Left cardiac atrium (tissue), 4 donors: ENCODE results near the gene BRF1. TPM values are rescaled to one million over a fixed set of nuclear protein-coding genes. Genes with fewer than 3 reads are reported as not detected.
"Not testable (repeated sequence)": the region's sequence is repeated elsewhere in the genome, so short reads cannot be mapped to it uniquely, and the experiment has no call there.

Experiments
- ATAC-seq, 2 donors: fragments of 200-7000 bp; cut with Tn5 transposase; one replicate each; pipeline ENCODE4 v1.9.1; 2020; ENCODE audit warnings: mild to moderate bottlenecking in 2 of 2, moderate library complexity in 2 of 2
- DNase-seq: peaks from one replicate; pipeline ENCODE4 v3.0.0-alpha.2; 2020
- intact Hi-C, 2 donors: fragments of 100-400 bp; cut with DNase I; formaldehyde crosslinking; loops; one replicate each; pipeline versions ENCODE4 v1.14.1 to v1.15.1; 2022 to 2023
- total RNA-seq, 2 donors: library from RNA; stranded (reverse); fragmentation: NEBNext Ultra II Directional; extraction: Animal tissue kit (Norgen Biotek cat#: 25700); gene quantifications; one replicate each; pipeline ENCODE4 v1.2.1, GENCODE V29; 2021
- donor health status: DM: no; HTN: yes; CAD: no.
- donor health status: DM: no; HTN: yes; CAD: no; lungs with severe emphysema.
- donor health status: DM: yes; HTN: yes; CAD: no.
- donor health status: Dilated cardiomyopathy.

The BRF1 gene
- total RNA-seq, 2 donors from 2014 or later = 18.8 to 20.0 TPM

DNA sequence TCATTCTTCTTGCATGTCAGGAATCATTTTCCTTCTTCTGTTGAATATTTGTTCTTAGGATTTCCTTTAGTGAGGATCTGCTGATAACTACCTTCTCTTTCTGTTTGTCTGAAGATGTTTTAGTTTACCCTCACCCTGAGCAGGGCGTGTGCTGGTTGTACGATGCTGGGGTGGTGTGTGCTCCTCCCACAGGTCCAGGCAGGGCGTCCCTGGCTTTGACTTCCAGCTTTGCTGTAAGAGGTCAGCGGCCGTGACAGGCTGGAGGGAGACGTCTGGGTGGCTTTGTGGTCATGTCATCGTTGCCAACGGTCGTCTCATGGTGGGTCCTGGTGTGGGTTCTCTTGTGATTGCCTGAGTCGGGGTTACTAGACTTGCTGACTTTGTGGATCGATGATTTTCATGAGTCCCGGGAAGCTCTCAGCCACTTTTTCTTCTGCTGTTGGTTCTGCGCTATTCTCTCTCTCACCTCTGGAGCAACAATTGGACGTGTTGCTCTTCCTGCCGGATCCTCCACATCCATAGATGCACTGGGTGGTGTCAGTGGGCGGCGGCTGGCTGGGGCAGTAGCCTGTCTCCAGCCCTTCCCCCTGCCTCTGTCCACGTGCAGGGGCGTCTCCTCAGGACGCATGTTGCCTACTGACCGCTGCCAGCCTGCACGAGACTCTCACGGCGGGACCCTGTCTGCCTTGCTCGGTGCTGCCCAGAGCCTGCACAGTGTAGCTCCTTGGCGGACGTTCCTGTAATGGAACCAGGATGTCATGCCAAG is 22.2 kb upstream of the BRF1 start:
- intact Hi-C loops = no loop called here
- peak; percentile 14 to 24 for ATAC-seq

GRCh38 chr14:105317546-105317945 is 16.7 kb upstream of the BRF1 start:
- intact Hi-C loops = no loop called here
- ATAC-seq = peak in 1 of 2 donors; percentile 11

More for the DNA sequence above, 22.2 kb upstream of the BRF1 start:
- DNase-seq = no peak

GRCh38 chr14:105316968-105317510 is 16.2 kb upstream of the BRF1 start:
- intact Hi-C loops = no loop called here
- no peak for DNase-seq
- ATAC-seq = no peak

More at GRCh38 chr14:105317546-105317945, 16.7 kb upstream of the BRF1 start:
- DNase-seq = no peak

- ATAC-seq (no peak), DNase-seq (no peak)
- intact Hi-C loops = no loop called here
Measured at GRCh38 chr14:105316577-105316941, 15.8 kb upstream of the BRF1 start.

DNA sequence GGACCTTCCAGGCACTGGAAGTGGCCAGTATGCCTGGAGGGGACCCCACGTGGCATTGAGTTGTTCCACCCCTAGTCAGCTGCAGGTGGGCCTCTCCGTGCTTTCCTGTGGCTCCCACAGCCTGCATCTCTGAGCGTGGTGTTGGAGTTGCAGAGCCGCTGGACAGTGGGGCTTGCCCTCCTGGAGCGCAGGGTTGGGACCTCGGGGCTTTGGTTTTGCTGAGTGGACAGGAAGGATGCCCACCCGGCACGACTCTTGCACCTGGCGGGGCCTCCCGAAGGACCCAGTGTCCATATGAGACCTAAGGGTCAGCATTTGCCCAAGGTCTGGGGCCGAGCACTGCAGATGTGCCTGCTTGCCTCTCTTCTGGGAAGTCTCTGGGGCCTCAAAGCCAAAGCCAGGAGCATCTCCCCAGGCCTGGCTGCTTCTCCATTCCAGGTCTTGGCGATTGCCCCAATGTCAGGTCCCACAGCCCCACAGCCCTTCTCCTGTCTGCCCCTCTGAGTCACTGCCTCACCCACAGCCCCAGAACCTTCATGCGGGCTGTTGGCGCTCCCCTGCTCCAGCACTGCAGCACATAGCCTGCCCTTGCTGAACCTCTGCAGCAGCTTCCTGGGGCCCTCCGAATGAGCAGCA is 15.3 kb upstream of the BRF1 start:
- intact Hi-C loops = no loop called here
- DNase-seq = no peak
- no peak for ATAC-seq

DNA sequence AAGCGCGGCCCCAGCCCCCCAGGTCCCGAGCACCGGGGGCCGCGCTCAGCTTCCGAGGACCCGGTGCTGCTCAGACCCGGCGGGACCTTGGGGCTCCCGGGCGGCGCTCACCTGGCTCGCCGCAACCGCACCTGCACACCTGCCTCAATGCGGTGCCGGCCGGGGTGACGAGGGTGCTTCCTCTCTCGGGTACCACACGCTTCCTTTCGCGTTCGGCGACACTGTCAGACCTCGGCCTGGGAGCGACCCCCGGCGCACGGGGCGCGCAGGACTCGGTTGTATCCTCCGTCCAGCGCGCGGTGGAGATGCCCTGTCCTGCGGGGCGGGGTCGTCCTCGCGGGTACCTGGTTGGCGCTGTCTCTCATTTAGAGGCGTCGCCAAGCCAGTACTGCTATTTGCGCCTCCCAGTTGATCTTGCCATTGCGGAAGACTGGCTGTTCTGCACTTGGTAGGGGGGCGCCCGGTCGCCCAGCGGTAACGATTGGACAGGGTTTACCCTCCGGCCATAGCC is 14.5 kb upstream of the BRF1 start:
- intact Hi-C loops = no loop called here
- ATAC-seq (peak; percentile 3 to 11), DNase-seq (no peak)

GRCh38 chr14:105314287-105315200 is 13.7 kb upstream of the BRF1 start, which contains the start of gene PACS2:
Gene PACS2 (plus strand): TSS chr14:105314748. CDS start chr14:105314919, 171 bp downstream.
- ATAC-seq (peak; percentile 85 to 93), DNase-seq (peak; percentile 81)
- intact Hi-C loops = no loop called here

GRCh38 chr14:105313381-105314286 is 12.8 kb upstream of the BRF1 start:
- intact Hi-C loops = no loop called here
- peak; percentile 59 for DNase-seq
- peak; percentile 18 to 35 for ATAC-seq

- DNase-seq (no peak), ATAC-seq (no peak)
- intact Hi-C loops = no loop called here
Measured at GRCh38 chr14:105312973-105313372, 12.2 kb upstream of the BRF1 start.

DNA sequence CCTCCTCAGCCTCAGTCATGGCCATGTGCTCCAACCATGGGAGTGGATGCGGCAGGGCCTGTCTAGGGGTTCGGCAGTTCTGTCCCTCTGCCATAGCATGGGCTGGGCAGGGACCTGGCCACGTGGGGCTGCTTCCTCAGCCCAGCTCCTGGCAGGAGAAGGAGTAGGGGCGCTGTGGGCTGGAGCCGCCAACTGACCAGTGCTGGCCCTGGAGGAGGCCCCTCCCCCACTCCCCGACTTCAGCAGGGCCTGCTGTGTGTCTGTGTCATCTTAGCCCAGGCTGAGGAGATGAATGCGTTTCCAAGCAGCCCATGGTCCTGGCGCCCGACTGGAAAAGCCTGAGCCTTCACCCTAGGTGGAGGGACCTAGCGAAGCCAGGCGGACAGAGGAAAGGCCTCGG is 11.0 kb upstream of the BRF1 start:
- ATAC-seq (no peak), DNase-seq (no peak)
- intact Hi-C loops = no loop called here

DNA sequence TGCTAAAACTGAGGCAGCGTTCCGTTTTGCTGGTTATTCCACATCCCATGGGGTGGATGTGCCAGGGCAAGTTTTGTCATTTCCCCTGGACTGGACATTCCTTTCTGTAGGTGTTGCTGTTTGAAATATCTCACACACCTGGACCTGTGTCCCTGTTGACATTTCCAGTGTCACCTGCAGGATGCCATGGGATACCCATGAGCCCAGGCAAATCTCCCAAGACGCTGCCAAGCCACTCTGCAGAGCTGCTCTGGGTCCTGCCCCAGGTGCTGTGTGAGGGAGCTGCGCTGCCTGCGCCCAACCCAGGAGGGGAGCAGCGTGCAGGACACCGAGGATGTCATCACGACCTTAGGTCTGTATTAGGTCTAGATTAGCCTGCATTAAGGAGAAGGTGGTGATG is 8.6 kb upstream of the BRF1 start:
- intact Hi-C loops = no loop called here
- DNase-seq (no peak), ATAC-seq (no peak)

GRCh38 chr14:105307052-105307727 is 6.4 kb upstream of the BRF1 start:
- ATAC-seq (no peak), DNase-seq (no peak)
- intact Hi-C loops = no loop called here

DNA sequence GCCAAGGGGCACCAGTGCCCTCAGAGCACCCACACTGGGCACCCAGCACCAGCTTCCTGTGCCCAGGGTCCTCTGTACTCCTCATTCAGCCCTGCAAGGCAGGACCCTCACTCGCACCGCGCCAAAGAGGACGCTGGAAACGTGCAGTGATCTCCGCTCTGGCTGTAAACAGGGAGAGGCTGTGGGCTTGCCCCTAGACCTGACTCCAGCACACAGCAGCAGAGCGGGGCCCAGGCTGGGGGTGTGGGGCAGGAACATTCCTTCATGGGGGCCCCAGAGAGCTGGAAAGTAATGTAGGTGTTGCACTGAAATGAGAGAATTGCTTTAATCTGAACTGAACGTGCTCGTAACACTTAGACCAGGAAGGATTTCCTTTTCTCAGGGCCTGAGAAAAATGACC is 5.0 kb upstream of the BRF1 start:
- intact Hi-C loops = no loop called here
- no peak for ATAC-seq
- no peak for DNase-seq

DNA sequence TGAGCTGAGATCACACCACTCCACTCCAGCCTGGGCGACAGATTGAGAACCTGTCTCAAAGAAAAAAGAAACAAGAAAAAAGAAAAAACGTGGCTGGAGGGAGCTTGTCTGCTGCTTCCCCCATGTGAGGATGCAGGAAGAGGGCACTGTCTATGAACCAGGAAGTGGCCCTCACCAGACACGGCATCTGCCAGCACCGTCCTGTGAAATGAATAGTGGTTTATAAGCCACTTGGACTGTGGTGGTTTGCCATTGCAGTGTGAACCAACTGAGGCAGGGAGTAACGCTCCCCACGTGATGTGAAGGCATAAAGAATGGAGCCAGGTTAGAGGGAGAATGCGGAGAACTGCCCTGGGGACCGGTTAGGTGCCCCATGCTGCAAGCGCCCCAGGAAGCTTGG is 4.5 kb upstream of the BRF1 start:
- intact Hi-C loops = no loop called here
- DNase-seq = no peak
- no peak for ATAC-seq

GRCh38 chr14:105304565-105304964 is 3.8 kb upstream of the BRF1 start:
- intact Hi-C loops = no loop called here
- no peak for DNase-seq
- ATAC-seq = no peak

DNA sequence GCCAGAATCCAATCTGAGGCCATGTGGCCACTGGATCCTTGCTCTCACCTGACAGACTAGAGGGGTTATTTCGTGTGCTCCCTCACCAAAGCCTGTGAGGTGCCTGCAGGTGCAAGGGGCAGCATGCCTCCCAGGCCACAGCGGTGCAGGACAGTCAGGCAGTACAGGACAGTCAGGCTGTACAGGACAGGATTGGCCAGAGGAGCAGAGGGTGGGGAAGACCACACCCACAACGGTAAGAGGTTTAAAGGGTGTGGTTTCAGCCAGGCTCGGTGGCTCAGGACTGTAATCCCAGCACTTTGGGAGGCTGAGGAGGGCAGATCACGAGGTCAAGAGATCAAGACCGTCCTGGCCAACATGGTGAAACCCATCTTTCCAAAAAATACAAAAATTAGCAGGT is 3.1 kb upstream of the BRF1 start:
- ATAC-seq (no peak), DNase-seq (no peak)
- intact Hi-C loops = no loop called here

DNA sequence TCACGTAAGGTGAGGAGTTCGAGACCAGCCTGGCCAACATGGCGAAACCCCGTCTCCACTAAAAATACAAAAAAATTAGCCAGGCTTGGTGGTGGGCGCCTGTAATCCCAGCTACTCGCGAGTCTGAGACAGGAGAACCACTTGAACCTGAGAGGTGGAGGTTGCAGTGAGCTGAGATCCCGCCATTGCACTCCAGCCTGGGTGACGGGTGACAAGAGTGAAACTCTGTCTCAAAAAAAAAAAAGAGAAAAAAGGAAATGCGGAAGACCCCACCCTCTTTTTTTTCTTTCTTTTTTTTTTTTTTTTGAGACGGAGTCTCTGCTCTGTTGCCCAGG is 1.1 kb upstream of the BRF1 start:
- DNase-seq, ATAC-seq, intact Hi-C loops: not testable (repeated sequence)
